Neuronal stem cell (in vitro differentiated cells): ENCODE measurements around the gene DNAH11.

Experiments
- DNase-seq: peaks from one replicate; pipeline ENCODE4 v3.0.0-alpha.2; 2013; ENCODE audit warnings: low spot score
- H2AFZ ChIP-seq: one replicate; pipeline ENCODE4 v1.6.1; 2013; ENCODE audit warnings: mild to moderate bottlenecking, low read length, inconsistent platforms
- H2AK5ac ChIP-seq: 2 replicates; pipeline ENCODE4 v1.6.1; 2013; ENCODE audit warnings: low read depth, mild to moderate bottlenecking, inconsistent platforms, low read length, moderate library complexity, mixed read lengths
- H2BK120ac ChIP-seq: 2 replicates; pipeline ENCODE4 v1.6.1; 2013; ENCODE audit warnings: low read depth, mild to moderate bottlenecking, inconsistent platforms, low read length, moderate library complexity, mixed read lengths
- H2BK12ac ChIP-seq: one replicate; pipeline ENCODE4 v1.6.1; 2013; ENCODE audit warnings: low read length, inconsistent platforms
- H2BK15ac ChIP-seq: 2 replicates; pipeline ENCODE4 v1.6.1; 2013; ENCODE audit warnings: mild to moderate bottlenecking, low read length, inconsistent platforms, mixed read lengths
- H2BK5ac ChIP-seq: one replicate; pipeline ENCODE4 v1.6.1; 2013; ENCODE audit warnings: inconsistent platforms, mild to moderate bottlenecking, low read length, moderate library complexity
- H3K14ac ChIP-seq: one replicate; pipeline ENCODE4 v1.6.1; 2013; ENCODE audit warnings: low read length, inconsistent platforms
- H3K18ac ChIP-seq: 2 replicates; pipeline ENCODE4 v1.6.1; 2013; ENCODE audit warnings: low read length, inconsistent platforms
- H3K23ac ChIP-seq: 2 replicates; pipeline ENCODE4 v1.6.1; 2013; ENCODE audit warnings: low read depth, mild to moderate bottlenecking, mixed read lengths, low read length, inconsistent platforms; ENCODE audit not compliant: poor library complexity
- H3K27ac ChIP-seq: replicated peaks from 3 replicates; pipeline ENCODE4 v1.5.1; 2013; ENCODE audit warnings: low read length, inconsistent platforms
- H3K27me3 ChIP-seq, 3 experiments: 2 replicates each; pipeline ENCODE4 v1.6.1; 2013; ENCODE audit warnings: low read length in 3 of 3, mild to moderate bottlenecking in 2 of 3, inconsistent platforms in 1 of 3, low read depth in 1 of 3, mixed read lengths in 1 of 3, moderate library complexity in 1 of 3; ENCODE audit not compliant: control insufficient read depth in 3 of 3, insufficient read depth in 3 of 3
- H3K36me3 ChIP-seq, 2 donors: replicated peaks in 1 of 2; 2 replicates each; pipeline ENCODE4 v1.6.1; 2013; ENCODE audit warnings: low read length in 2 of 2; ENCODE audit not compliant: control insufficient read depth in 2 of 2, insufficient read depth in 2 of 2
- H3K4ac ChIP-seq: 2 replicates; pipeline ENCODE4 v1.6.1; 2013; ENCODE audit warnings: inconsistent platforms, mild to moderate bottlenecking, low read length, moderate library complexity
- H3K4me1 ChIP-seq, 2 donors: 1 replicate in 1 of 2; 2 replicates in 1 of 2; pipeline ENCODE4 v1.6.1; 2013; ENCODE audit warnings: low read length in 2 of 2, low read depth in 1 of 2; ENCODE audit not compliant: control insufficient read depth in 2 of 2, insufficient read depth in 1 of 2
- H3K4me2 ChIP-seq: one replicate; pipeline ENCODE4 v1.6.1; 2013; ENCODE audit warnings: mild to moderate bottlenecking, low read length, inconsistent platforms; ENCODE audit not compliant: insufficient read depth, poor library complexity, severe bottlenecking
- H3K4me3 ChIP-seq, 2 donors: 2 replicates each; pipeline ENCODE4 v1.5.1; 2013; ENCODE audit warnings: low read length in 2 of 2, mild to moderate bottlenecking in 2 of 2, inconsistent platforms in 1 of 2, moderate library complexity in 1 of 2
- H3K79me1 ChIP-seq: one replicate; pipeline ENCODE4 v1.6.1; 2013; ENCODE audit warnings: low read depth, mild to moderate bottlenecking, inconsistent platforms, low read length, moderate library complexity
- H3K9ac ChIP-seq: one replicate; pipeline ENCODE4 v1.6.1; 2013; ENCODE audit warnings: mild to moderate bottlenecking, low read depth, low read length, inconsistent platforms; ENCODE audit not compliant: poor library complexity
- H3K9me3 ChIP-seq, 2 donors: replicated peaks in 1 of 2; 2 replicates each; pipeline versions ENCODE3 to v1.6.1; 2013; ENCODE audit warnings: low read length in 2 of 2, mild to moderate bottlenecking in 2 of 2, inconsistent platforms in 1 of 2, low read depth in 1 of 2, mixed read lengths in 1 of 2, moderate library complexity in 1 of 2; ENCODE audit not compliant: control insufficient read depth in 2 of 2, insufficient read depth in 1 of 2
- H4K8ac ChIP-seq: one replicate; pipeline ENCODE4 v1.6.1; 2013; ENCODE audit warnings: low read depth, mild to moderate bottlenecking, inconsistent platforms, low read length, moderate library complexity
- H4K91ac ChIP-seq: one replicate; pipeline ENCODE4 v1.6.1; 2013; ENCODE audit warnings: low read length, low read depth, mild to moderate bottlenecking, inconsistent platforms; ENCODE audit not compliant: poor library complexity
- WGBS, 2 donors: extraction: QIAGEN DNeasy Blood & Tissue Kit; methylation state at CpG; one replicate each; pipeline ENCODE4 v1.1.7; 2013; ENCODE audit warnings: missing lambda C conversion rate in 2 of 2, mixed read lengths in 1 of 2; ENCODE audit not compliant: insufficient read length in 2 of 2, insufficient replicate concordance in 1 of 2; ENCODE audit errors: extremely low coverage in 2 of 2; 5-methylcytosine and 5-hydroxymethylcytosine counted together

The DNAH11 gene

GRCh38 chr7:21722371-21722770, 179.5 kb downstream of the DNAH11 start:
- Histone ChIP-seq H3K79me1 (no peaks in the 10 kb centered on the region), H3K9ac (no peak overlapping the region), H3K9me3 (no peaks in the 10 kb centered on the region), H3K27ac (no peak overlapping the region), H3K23ac (no peak overlapping the region), H3K4ac (no peak overlapping the region), H2BK120ac (no peak overlapping the region), H2AFZ (no peak overlapping the region), H3K4me1 (no peaks in the 10 kb centered on the region), H3K27me3 (no peaks in the 10 kb centered on the region), H2AK5ac (no peak overlapping the region), H3K18ac (no peak overlapping the region), H3K4me2 (no peak overlapping the region), H4K8ac (no peak overlapping the region), H3K4me3 (no peak overlapping the region), H3K36me3 (no peaks in the 10 kb centered on the region), H2BK12ac (no peak overlapping the region), H2BK5ac (no peak overlapping the region), H3K14ac (no peak overlapping the region), H2BK15ac (no peak overlapping the region), H4K91ac (no peak overlapping the region)
- DNase-seq: no peak
- no CpG with 5 or more reads among the region's 4 CpGs for WGBS, 2 donors

GRCh38 chr7:21724562-21724961, 181.7 kb downstream of the DNAH11 start:
- Histone ChIP-seq H3K9me3 (no peaks in the 10 kb centered on the region), H2BK12ac (no peak overlapping the region), H3K9ac (no peak overlapping the region), H3K18ac (no peak overlapping the region), H2BK15ac (no peak overlapping the region), H3K4me1 (no peaks in the 10 kb centered on the region), H3K4me3 (no peak overlapping the region), H2BK5ac (no peak overlapping the region), H3K23ac (no peak overlapping the region), H3K14ac (no peak overlapping the region), H4K8ac (no peak overlapping the region), H3K27ac (no peak overlapping the region), H2AK5ac (no peak overlapping the region), H3K4ac (no peak overlapping the region), H3K36me3 (no peaks in the 10 kb centered on the region), H3K79me1 (no peaks in the 10 kb centered on the region), H3K4me2 (no peak overlapping the region), H3K27me3 (no peaks in the 10 kb centered on the region), H4K91ac (no peak overlapping the region), H2BK120ac (no peak overlapping the region), H2AFZ (no peak overlapping the region)
- no peak for DNase-seq
- WGBS, 2 donors: no CpG with 5 or more reads among the region's 3 CpGs

- Histone ChIP-seq H2BK120ac (no peak overlapping the region), H2AFZ (no peak overlapping the region), H3K18ac (no peak overlapping the region), H2BK5ac (no peak overlapping the region), H3K79me1 (no peaks in the 10 kb centered on the region), H4K8ac (no peak overlapping the region), H3K4me3 (no peak overlapping the region), H3K4me2 (no peak overlapping the region), H3K23ac (no peak overlapping the region), H3K14ac (no peak overlapping the region), H3K27me3 (no peaks in the 10 kb centered on the region), H3K9me3 (no peaks in the 10 kb centered on the region), H3K36me3 (no peaks in the 10 kb centered on the region), H2BK15ac (no peak overlapping the region), H4K91ac (no peak overlapping the region), H2AK5ac (no peak overlapping the region), H3K4me1 (no peaks in the 10 kb centered on the region), H3K4ac (no peak overlapping the region), H3K27ac (no peak overlapping the region), H2BK12ac (no peak overlapping the region), H3K9ac (no peak overlapping the region)
- no CpG with 5 or more reads among the region's 2 CpGs for WGBS, 2 donors
- no peak for DNase-seq
Measured at GRCh38 chr7:21730399-21730798, 187.6 kb downstream of the DNAH11 start.

- H2BK5ac ChIP-seq: no peak overlapping the region
- no peak overlapping the region for H3K18ac ChIP-seq
- H2BK12ac ChIP-seq: no peak overlapping the region
- H3K27ac ChIP-seq: no peak overlapping the region
- no peak overlapping the region for H2BK15ac ChIP-seq
- WGBS, 2 donors: no CpG with 5 or more reads among the region's 3 CpGs
- no peak overlapping the region for H3K23ac ChIP-seq
- no peak overlapping the region for H3K4me3 ChIP-seq
- H3K4me2 ChIP-seq: no peak overlapping the region
- no peak overlapping the region for H2AK5ac ChIP-seq
- H3K36me3 ChIP-seq: no peaks in the 10 kb centered on the region
- no peaks in the 10 kb centered on the region for H3K79me1 ChIP-seq
- H3K9me3 ChIP-seq: no peaks in the 10 kb centered on the region
- no peak overlapping the region for H2BK120ac ChIP-seq
- no peaks in the 10 kb centered on the region for H3K27me3 ChIP-seq
- no peaks in the 10 kb centered on the region for H3K4me1 ChIP-seq
- H3K14ac ChIP-seq: no peak overlapping the region
- no peak for DNase-seq
- no peak overlapping the region for H3K9ac ChIP-seq
- H3K4ac ChIP-seq: no peak overlapping the region
- no peak overlapping the region for H4K8ac ChIP-seq
- H2AFZ ChIP-seq: no peak overlapping the region
- H4K91ac ChIP-seq: no peak overlapping the region
Measured at GRCh38 chr7:21731977-21732376, 189.1 kb downstream of the DNAH11 start.
